Natural killer cell (primary cell): ENCODE data around the gene TIGAR. TPM values are rescaled to one million over a fixed set of nuclear protein-coding genes. Genes with fewer than 3 reads are reported as not detected.

Experiments
- ATAC-seq, 3 donors: fragments of 150-1000 bp in 2 of 3; fragments of 200-7000 bp in 1 of 3; cut with Tn5 transposase; 1 replicate in 1 of 3; 2 replicates in 2 of 3; pipeline ENCODE4 v1.10.0; 2021; ENCODE audit warnings: mild to moderate bottlenecking in 2 of 3, moderate library complexity in 2 of 3
- DNase-seq, 2 donors: peaks; one replicate each; pipeline versions ENCODE4 v3.0.0 to v3.0.0-alpha.2; 2013 to 2021; ENCODE audit warnings: mixed read lengths in 1 of 2
- H3K27ac ChIP-seq: one replicate; pipeline ENCODE4 v1.5.1; 2013; ENCODE audit warnings: mild to moderate bottlenecking, low read length
- H3K27me3 ChIP-seq: one replicate; pipeline ENCODE4 v1.6.1; 2013; ENCODE audit warnings: low read length; ENCODE audit not compliant: control insufficient read depth, insufficient read depth
- H3K36me3 ChIP-seq: one replicate; pipeline ENCODE4 v1.6.1; 2013; ENCODE audit warnings: low read length; ENCODE audit not compliant: control insufficient read depth, insufficient read depth
- H3K4me1 ChIP-seq: one replicate; pipeline ENCODE4 v1.6.1; 2013; ENCODE audit warnings: low read length; ENCODE audit not compliant: control insufficient read depth, insufficient read depth
- H3K4me3 ChIP-seq: one replicate; pipeline ENCODE4 v1.5.1; 2013; ENCODE audit warnings: low read length
- H3K9me3 ChIP-seq: one replicate; pipeline ENCODE4 v1.6.1; 2013; ENCODE audit warnings: low read length; ENCODE audit not compliant: control insufficient read depth, insufficient read depth
- H3K27ac Mint-ChIP-seq, 2 donors: one replicate each; pipeline ENCODE4 v1.8.0; 2022; ENCODE audit warnings: mild to moderate bottlenecking in 2 of 2, mixed read lengths in 2 of 2, moderate library complexity in 1 of 2
- H3K27me3 Mint-ChIP-seq, 2 donors: one replicate each; pipeline ENCODE4 v1.8.0; 2022; ENCODE audit warnings: low read depth in 2 of 2, mixed read lengths in 2 of 2
- H3K36me3 Mint-ChIP-seq: one replicate; pipeline ENCODE4 v1.8.0; 2022; ENCODE audit warnings: mixed read lengths
- H3K4me1 Mint-ChIP-seq, 2 donors: one replicate each; pipeline ENCODE4 v1.8.0; 2022; ENCODE audit warnings: mixed read lengths in 2 of 2
- H3K4me3 Mint-ChIP-seq: one replicate; pipeline ENCODE4 v1.8.0; 2022; ENCODE audit warnings: mild to moderate bottlenecking, moderate library complexity, mixed read lengths
- H3K9me3 Mint-ChIP-seq, 2 donors: one replicate each; pipeline ENCODE4 v1.8.0; 2022; ENCODE audit warnings: mixed read lengths in 2 of 2
- WGBS: methylation state at CpG from one replicate; pipeline ENCODE4 v1.1.7; 2013; ENCODE audit warnings: missing lambda C conversion rate; ENCODE audit not compliant: insufficient coverage; 5-methylcytosine and 5-hydroxymethylcytosine counted together
- intact Hi-C: fragments of 100-400 bp; cut with micrococcal nuclease; formaldehyde crosslinking; loops from one replicate; pipeline ENCODE4 v1.14.2; 2022
- total RNA-seq, 4 donors: library from RNA; stranded (reverse); fragments of 120-200 nt in 1 of 4; gene quantifications; one replicate each; pipeline versions ENCODE4 v1.2.3 to v1.2.4, GENCODE V29; 2013 to 2022
- TF ChIP-seq, protein P1 (sequence below): fragments of 200-600 bp; IDR thresholded peaks from one replicate; pipeline ENCODE4 v1.8.0; 2022; ENCODE audit warnings: antibody characterized with exemption

The TIGAR gene
- total RNA-seq, 3 donors from 2014 or later (not counting 1 experiment from before 2014, with no cell fraction given): 6.1 to 7.4 (median 7.3) TPM

DNA sequence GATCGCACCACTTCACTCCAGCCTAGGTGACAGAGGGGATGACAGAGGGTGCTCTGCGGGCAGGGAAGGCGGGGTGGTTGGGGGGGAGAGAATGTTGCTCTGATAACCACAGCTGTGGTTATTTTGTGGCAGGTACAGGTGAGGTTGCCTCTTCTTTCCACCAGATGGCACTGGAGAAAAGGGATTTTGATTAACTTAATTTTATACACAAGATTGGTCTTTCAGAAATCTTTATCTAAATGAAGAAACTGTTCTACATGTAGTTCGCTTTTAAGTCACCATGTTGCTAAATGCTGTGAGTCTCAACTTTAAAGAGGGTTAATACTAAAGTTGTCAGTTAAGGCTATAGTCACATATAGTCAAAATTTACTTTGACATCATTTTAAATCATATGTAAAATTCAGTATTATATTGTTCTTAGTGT lies 32.8 kb downstream of the TIGAR start:
- H3K9me3 ChIP-seq: no peaks in the 10 kb centered on the region
- H3K36me3 ChIP-seq: peaks cover 21% of the 10 kb centered on the region
- ATAC-seq (peak; percentile 44 to 62 (median 46)), DNase-seq (peak in 1 of 2 donors; percentile 74)
- intact Hi-C loops: no loop called here
- H3K27me3 ChIP-seq: no peaks in the 10 kb centered on the region
- 28% methylated on average over 3 of the region's 4 CpGs for whole genome bisulfite sequencing
- Mint-ChIP-seq H3K27ac (no peak overlapping the region), H3K27me3 (no peaks in the 10 kb centered on the region), H3K4me3 (no peak overlapping the region), H3K4me1 (peaks cover 0 to 14% of the 10 kb centered on the region in 2 donors), H3K36me3 (peaks cover 12% of the 10 kb centered on the region), H3K9me3 (no peaks in the 10 kb centered on the region)
- H3K4me3 ChIP-seq: no peak overlapping the region
- H3K27ac ChIP-seq: no peak overlapping the region
- H3K4me1 ChIP-seq: no peaks in the 10 kb centered on the region
- TF ChIP-seq, protein P1, sequence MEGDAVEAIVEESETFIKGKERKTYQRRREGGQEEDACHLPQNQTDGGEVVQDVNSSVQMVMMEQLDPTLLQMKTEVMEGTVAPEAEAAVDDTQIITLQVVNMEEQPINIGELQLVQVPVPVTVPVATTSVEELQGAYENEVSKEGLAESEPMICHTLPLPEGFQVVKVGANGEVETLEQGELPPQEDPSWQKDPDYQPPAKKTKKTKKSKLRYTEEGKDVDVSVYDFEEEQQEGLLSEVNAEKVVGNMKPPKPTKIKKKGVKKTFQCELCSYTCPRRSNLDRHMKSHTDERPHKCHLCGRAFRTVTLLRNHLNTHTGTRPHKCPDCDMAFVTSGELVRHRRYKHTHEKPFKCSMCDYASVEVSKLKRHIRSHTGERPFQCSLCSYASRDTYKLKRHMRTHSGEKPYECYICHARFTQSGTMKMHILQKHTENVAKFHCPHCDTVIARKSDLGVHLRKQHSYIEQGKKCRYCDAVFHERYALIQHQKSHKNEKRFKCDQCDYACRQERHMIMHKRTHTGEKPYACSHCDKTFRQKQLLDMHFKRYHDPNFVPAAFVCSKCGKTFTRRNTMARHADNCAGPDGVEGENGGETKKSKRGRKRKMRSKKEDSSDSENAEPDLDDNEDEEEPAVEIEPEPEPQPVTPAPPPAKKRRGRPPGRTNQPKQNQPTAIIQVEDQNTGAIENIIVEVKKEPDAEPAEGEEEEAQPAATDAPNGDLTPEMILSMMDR: no peak

DNA sequence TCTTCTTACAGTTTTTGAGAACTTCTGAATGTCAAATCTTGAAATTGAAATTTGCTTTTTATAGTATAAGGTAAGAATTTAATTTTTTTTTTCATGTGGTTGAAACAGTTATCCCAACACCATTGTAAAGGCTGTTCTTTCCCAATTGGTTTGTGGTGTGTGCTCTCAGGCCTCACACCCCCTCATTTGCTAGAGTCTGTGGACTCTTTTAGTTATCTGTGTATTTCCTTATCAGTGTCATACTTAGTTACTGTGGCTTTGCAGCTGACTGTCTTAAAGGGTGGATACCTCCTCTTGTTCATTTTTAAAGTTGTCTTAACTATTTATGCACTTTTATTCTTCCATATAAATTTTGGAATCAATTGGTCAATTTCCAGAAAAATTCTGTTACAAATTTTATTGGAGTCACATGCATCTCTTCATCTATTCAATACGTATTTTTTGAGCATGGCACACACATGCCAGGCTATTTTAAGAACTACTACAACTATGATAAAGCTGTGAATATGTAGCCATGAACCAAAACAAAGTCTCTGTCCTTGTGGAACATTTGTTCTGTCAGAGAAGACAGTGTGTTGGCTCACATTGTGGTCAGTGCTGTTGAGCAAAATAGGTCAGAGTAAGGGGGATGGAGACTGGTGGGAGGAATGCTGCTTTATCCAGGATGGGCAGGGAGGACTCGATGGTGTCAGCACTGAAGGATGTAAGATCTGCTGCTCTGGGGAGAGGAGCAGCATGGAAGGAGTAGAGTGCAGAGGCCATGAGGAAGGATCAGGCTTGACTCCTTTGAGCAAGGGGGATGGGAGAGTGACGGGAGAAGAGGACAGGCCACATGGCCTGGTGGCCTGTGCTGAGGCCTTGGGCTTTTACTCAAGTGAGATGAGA lies 34.4 kb downstream of the TIGAR start:
- no peaks in the 10 kb centered on the region for H3K27me3 ChIP-seq
- peaks cover 16% of the 10 kb centered on the region for H3K36me3 ChIP-seq
- H3K9me3 ChIP-seq: no peaks in the 10 kb centered on the region
- H3K27ac ChIP-seq: no peak overlapping the region
- no peaks in the 10 kb centered on the region for H3K4me1 ChIP-seq
- ATAC-seq (no peak), DNase-seq (no peak)
- TF ChIP-seq, protein P1: no peak
- Mint-ChIP-seq H3K36me3 (peaks cover 9% of the 10 kb centered on the region), H3K4me3 (no peak overlapping the region), H3K4me1 (peaks cover 0 to 14% of the 10 kb centered on the region in 2 donors), H3K27ac (peak overlapping the region in 1 of 2 donors; percentile 9), H3K9me3 (no peaks in the 10 kb centered on the region), H3K27me3 (no peaks in the 10 kb centered on the region)
- intact Hi-C loops: no loop called here
- 92% methylated on average over 3 of the region's 3 CpGs for WGBS
- H3K4me3 ChIP-seq: no peak overlapping the region

DNA sequence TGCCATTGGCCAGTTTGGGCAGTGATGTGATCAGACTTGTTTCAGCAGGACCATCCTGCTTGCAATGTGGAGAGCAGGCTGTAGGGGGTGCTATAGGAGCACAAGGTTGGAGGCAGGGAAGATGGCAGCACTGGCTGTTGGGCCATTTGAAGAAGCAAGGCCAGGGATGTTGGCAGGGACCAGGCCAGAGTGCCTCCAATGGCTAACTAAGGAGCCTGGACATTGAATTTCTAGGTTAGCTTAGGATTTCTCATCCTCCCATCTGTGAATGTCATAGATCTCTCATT lies 35.0 kb downstream of the TIGAR start:
- no peak overlapping the region for H3K4me3 Mint-ChIP-seq
- H3K27ac ChIP-seq: no peak overlapping the region
- no peaks in the 10 kb centered on the region for H3K27me3 ChIP-seq
- no peak overlapping the region for H3K4me3 ChIP-seq
- no peaks in the 10 kb centered on the region for H3K9me3 ChIP-seq
- H3K27me3 Mint-ChIP-seq: peaks cover 0 to 1% of the 10 kb centered on the region in 2 donors
- peaks cover 9% of the 10 kb centered on the region for H3K36me3 Mint-ChIP-seq
- TF ChIP-seq, protein P1: no peak
- no peaks in the 10 kb centered on the region for H3K4me1 ChIP-seq
- ATAC-seq: peak in 2 of 3 donors; percentile 32 to 41
- peaks cover 12% of the 10 kb centered on the region for H3K36me3 ChIP-seq
- H3K27ac Mint-ChIP-seq: no peak overlapping the region
- peaks cover 0 to 14% of the 10 kb centered on the region in 2 donors for H3K4me1 Mint-ChIP-seq
- DNase-seq: peak in 1 of 2 donors; percentile 54
- no peaks in the 10 kb centered on the region for H3K9me3 Mint-ChIP-seq
- intact Hi-C loops: no loop called here
